Smooth muscle cell (in vitro differentiated cells): ENCODE data around the gene FBN3. TPM values are rescaled to one million over a fixed set of nuclear protein-coding genes. Genes with fewer than 3 reads are reported as not detected.
"Not testable (repeated sequence)": the region's sequence is repeated elsewhere in the genome, so short reads cannot be mapped to it uniquely, and the experiment has no call there.

Experiments
- DNase-seq: peaks from one replicate; lab custom pipeline; 2025; ENCODE audit not compliant: unreplicated experiment; lab: John Stamatoyannopoulos, UW
- H2AFZ ChIP-seq: fragments of 200-600 bp; sonication (generic); 2 replicates; pipeline ENCODE4 v1.6.0; 2016; ENCODE audit warnings: antibody characterized with exemption, low read depth, mild to moderate bottlenecking
- H3F3A ChIP-seq: fragments of 200-600 bp; sonication (generic); 2 replicates; pipeline ENCODE4 v1.6.0; 2017; ENCODE audit warnings: antibody characterized with exemption, low read depth
- H3K27ac ChIP-seq: fragments of 200-600 bp; sonication (generic); 2 replicates; pipeline ENCODE4 v1.5.1; 2016; ENCODE audit warnings: low read depth, mild to moderate bottlenecking
- H3K27me3 ChIP-seq: fragments of 200-600 bp; sonication (generic); 2 replicates; pipeline ENCODE4 v1.6.1; 2016; ENCODE audit warnings: low read depth, mild to moderate bottlenecking
- H3K36me3 ChIP-seq: fragments of 200-600 bp; sonication (generic); 2 replicates; pipeline ENCODE4 v1.5.1; 2016; ENCODE audit warnings: low read depth
- H3K4me1 ChIP-seq: fragments of 200-600 bp; sonication (generic); 2 replicates; pipeline ENCODE4 v1.5.1; 2016; ENCODE audit warnings: low read depth
- H3K4me2 ChIP-seq: fragments of 200-600 bp; sonication (generic); 2 replicates; pipeline ENCODE4 v1.6.0; 2016; ENCODE audit warnings: mild to moderate bottlenecking
- H3K4me3 ChIP-seq: fragments of 200-600 bp; sonication (generic); 2 replicates; pipeline ENCODE4 v1.5.1; 2016; ENCODE audit warnings: mild to moderate bottlenecking
- H3K79me2 ChIP-seq: fragments of 200-600 bp; sonication (generic); 2 replicates; pipeline ENCODE4 v1.6.0; 2016; ENCODE audit warnings: low read depth, mild to moderate bottlenecking
- H3K9ac ChIP-seq: fragments of 200-600 bp; sonication (generic); 2 replicates; pipeline ENCODE4 v1.6.0; 2016; ENCODE audit warnings: low read depth
- H3K9me3 ChIP-seq: fragments of 200-600 bp; sonication (generic); replicated peaks from 2 replicates; pipeline ENCODE4 v1.5.1; 2016; ENCODE audit warnings: low read depth
- H4K20me1 ChIP-seq: fragments of 200-600 bp; sonication (generic); 2 replicates; pipeline ENCODE4 v1.6.0; 2016; ENCODE audit warnings: low read depth
- CTCF ChIP-seq: fragments of 200-600 bp; sonication (generic); IDR thresholded peaks from 2 replicates; pipeline ENCODE4 v1.5.1; 2017; ENCODE audit warnings: borderline replicate concordance, mild to moderate bottlenecking, antibody characterized with exemption; ENCODE audit not compliant: insufficient read depth, poor library complexity, severe bottlenecking
- WGBS: methylation state at CpG from one replicate; pipeline ENCODE4 v1.1.7; 2016; ENCODE audit warnings: low lambda C conversion rate; 5-methylcytosine and 5-hydroxymethylcytosine counted together
- polyA plus RNA-seq: library from polyadenylated mRNA; unstranded; fragments of >200 nt; fragmentation: Nextera tagmentation; extraction: Ambion mirVana; gene quantifications from 2 replicates; pipeline ENCODE4 v1.2.1, GENCODE V29; 2016
- total RNA-seq: library from RNA; depleted of rRNA; stranded (reverse); fragments of >200 nt; gene quantifications from 2 replicates; pipeline ENCODE4 v1.2.3, GENCODE V29; 2014

FBN3 gene
- total and polyA plus RNA-seq, 2 experiments from 2014 or later, result not detected

GRCh38 chr19:8163759-8164158 is 14.4 kb upstream of the FBN3 start:
- Histone ChIP-seq H3K4me3 (no peak overlapping the region), H3K9me3 (no peaks in the 10 kb centered on the region), H3K4me1 (no peaks in the 10 kb centered on the region), H3K27ac (no peak overlapping the region), H3K4me2 (peak overlapping the region; percentile 37), H2AFZ (no peak overlapping the region), H3K9ac (no peak overlapping the region), H3F3A (no peaks in the 10 kb centered on the region), H3K27me3 (no peaks in the 10 kb centered on the region), H3K79me2 (no peaks in the 10 kb centered on the region), H3K36me3 (no peaks in the 10 kb centered on the region), H4K20me1 (no peaks in the 10 kb centered on the region)
- no peak for TF ChIP-seq CTCF
- DNase-seq, result no peak
- 21% methylated on average over 7 of the region's 7 CpGs for WGBS

- WGBS, result 79% methylated on average over 12 of the region's 12 CpGs
- Histone ChIP-seq H3K4me1 (no peaks in the 10 kb centered on the region), H2AFZ (no peak overlapping the region), H3K4me3 (no peak overlapping the region), H3K4me2 (no peak overlapping the region), H3F3A (no peaks in the 10 kb centered on the region), H3K27ac (no peak overlapping the region), H3K9ac (no peak overlapping the region), H3K36me3 (no peaks in the 10 kb centered on the region), H3K79me2 (no peaks in the 10 kb centered on the region), H3K9me3 (no peaks in the 10 kb centered on the region), H3K27me3 (no peaks in the 10 kb centered on the region), H4K20me1 (no peaks in the 10 kb centered on the region)
- no peak for TF ChIP-seq CTCF
- DNase-seq, result no peak
Observed at GRCh38 chr19:8161135-8161646, 11.8 kb upstream of the FBN3 start.

GRCh38 chr19:8159322-8159721 is 9.9 kb upstream of the FBN3 start:
- 74% methylated on average over 5 of the region's 5 CpGs for WGBS
- not testable (repeated sequence) for H3K36me3 ChIP-seq, H3K4me3 ChIP-seq, DNase-seq, H3K4me2 ChIP-seq, H2AFZ ChIP-seq, H3K27me3 ChIP-seq, H3F3A ChIP-seq, H3K9me3 ChIP-seq, H4K20me1 ChIP-seq, H3K9ac ChIP-seq, H3K27ac ChIP-seq, H3K4me1 ChIP-seq, H3K79me2 ChIP-seq

GRCh38 chr19:8158411-8159074 is 9.2 kb upstream of the FBN3 start:
- Histone ChIP-seq H4K20me1 (no peaks in the 10 kb centered on the region), H3K9me3 (no peaks in the 10 kb centered on the region), H3K4me1 (no peaks in the 10 kb centered on the region), H3K36me3 (no peaks in the 10 kb centered on the region), H2AFZ (no peak overlapping the region), H3K4me2 (no peak overlapping the region), H3K4me3 (no peak overlapping the region), H3F3A (no peaks in the 10 kb centered on the region), H3K27me3 (no peaks in the 10 kb centered on the region), H3K9ac (no peak overlapping the region), H3K27ac (no peak overlapping the region), H3K79me2 (no peaks in the 10 kb centered on the region)
- no peak for DNase-seq
- WGBS, result 70% methylated on average over 14 of the region's 14 CpGs
- peak; percentile 65 for TF ChIP-seq CTCF
